GM23338 (cell line): ENCODE measurements around the gene SNRPA. TPM values are rescaled to one million over a fixed set of nuclear protein-coding genes. Genes with fewer than 3 reads are reported as not detected.

Experiments
- ATAC-seq: fragments of 200-7000 bp; cut with Tn5 transposase; 3 replicates; pipeline ENCODE4 v1.9.1; 2020
- DNase-seq: peaks from one replicate; pipeline ENCODE4 v3.0.0-alpha.2; 2015; ENCODE audit warnings: low spot score
- H2AFZ ChIP-seq: fragments of 200-600 bp; sonication (generic); 2 replicates; pipeline ENCODE4 v1.8.0; 2016; ENCODE audit warnings: antibody characterized with exemption, mild to moderate bottlenecking, moderate library complexity
- H3F3A ChIP-seq: fragments of 200-600 bp; sonication (generic); replicated peaks from 2 replicates; pipeline ENCODE4 v1.8.0; 2017; ENCODE audit warnings: antibody characterized with exemption, mixed run types, low read depth
- H3K27ac ChIP-seq: fragments of 200-600 bp; sonication (generic); 2 replicates; pipeline ENCODE4 v1.6.1; 2016; ENCODE audit warnings: low read depth
- H3K27me3 ChIP-seq: fragments of 200-600 bp; sonication (generic); 2 replicates; pipeline ENCODE4 v1.8.0; 2016; ENCODE audit warnings: mild to moderate bottlenecking, mixed run types, moderate library complexity; ENCODE audit not compliant: insufficient read depth
- H3K36me3 ChIP-seq: fragments of 200-600 bp; sonication (generic); 2 replicates; pipeline ENCODE4 v1.8.0; 2016; ENCODE audit warnings: mild to moderate bottlenecking; ENCODE audit not compliant: insufficient read depth
- H3K4me1 ChIP-seq: fragments of 200-600 bp; sonication (generic); 2 replicates; pipeline ENCODE4 v1.8.0; 2016; ENCODE audit warnings: mild to moderate bottlenecking, moderate library complexity; ENCODE audit not compliant: insufficient read depth
- H3K4me2 ChIP-seq: fragments of 200-600 bp; sonication (generic); 2 replicates; pipeline ENCODE4 v1.7.1; 2017; ENCODE audit warnings: mixed run types
- H3K4me3 ChIP-seq: fragments of 200-600 bp; sonication (generic); 2 replicates; pipeline ENCODE4 v1.6.1; 2016; ENCODE audit warnings: mixed run types
- H3K79me2 ChIP-seq: fragments of 200-600 bp; sonication (generic); replicated peaks from 2 replicates; pipeline ENCODE4 v1.8.0; 2017; ENCODE audit warnings: mild to moderate bottlenecking; ENCODE audit not compliant: insufficient read depth
- H3K9me2 ChIP-seq: fragments of 200-600 bp; sonication (generic); 2 replicates; pipeline ENCODE4 v1.8.0; 2017; ENCODE audit not compliant: insufficient read depth
- H4K20me1 ChIP-seq: fragments of 200-600 bp; sonication (generic); replicated peaks from 2 replicates; pipeline ENCODE4 v1.8.0; 2017; ENCODE audit warnings: mild to moderate bottlenecking; ENCODE audit not compliant: insufficient read depth
- H3K27ac Mint-ChIP-seq: 2 replicates; pipeline ENCODE4 v1.8.0; 2020; ENCODE audit warnings: inconsistent platforms, mild to moderate bottlenecking, moderate library complexity, mixed read lengths
- H3K27me3 Mint-ChIP-seq: 3 replicates; pipeline ENCODE4 v1.8.0; 2022; ENCODE audit warnings: low read depth, mild to moderate bottlenecking, moderate library complexity, mixed read lengths, inconsistent platforms; ENCODE audit not compliant: insufficient read depth, poor library complexity
- H3K36me3 Mint-ChIP-seq: 3 replicates; pipeline ENCODE4 v1.8.0; 2021; ENCODE audit warnings: low read depth, mild to moderate bottlenecking, inconsistent platforms, moderate library complexity, mixed read lengths
- H3K4me1 Mint-ChIP-seq: 3 replicates; pipeline ENCODE4 v1.8.0; 2020; ENCODE audit warnings: mild to moderate bottlenecking, inconsistent platforms, mixed read lengths
- H3K4me3 Mint-ChIP-seq: 3 replicates; pipeline ENCODE4 v1.8.0; 2021; ENCODE audit warnings: moderate library complexity, mild to moderate bottlenecking, inconsistent platforms, mixed read lengths
- H3K9me3 Mint-ChIP-seq: 3 replicates; pipeline ENCODE4 v1.8.0; 2020; ENCODE audit warnings: moderate library complexity, mild to moderate bottlenecking, inconsistent platforms, mixed read lengths
- CTCF ChIP-seq, 2 experiments: fragments of 200-600 bp in 1 of 2; sonication (generic) in 1 of 2; conservative IDR thresholded peaks; 2 replicates each; pipeline versions ENCODE4 v1.5.1 to v1.6.1; 2016 to 2017; ENCODE audit warnings: antibody characterized with exemption in 2 of 2, low read depth in 2 of 2, mild to moderate bottlenecking in 2 of 2, moderate library complexity in 1 of 2
- EZH2phosphoT487 ChIP-seq: fragments of 200-600 bp; sonication (generic); IDR thresholded peaks from one replicate; pipeline ENCODE4 v1.8.1; 2018; ENCODE audit warnings: antibody characterized with exemption; ENCODE audit not compliant: unreplicated experiment
- JUNB ChIP-seq: IDR thresholded peaks from one replicate; pipeline ENCODE4 v1.6.1; 2016; ENCODE audit warnings: antibody characterized with exemption; ENCODE audit not compliant: unreplicated experiment
- POLR2AphosphoS5 ChIP-seq: IDR thresholded peaks from 2 replicates; pipeline ENCODE4 v1.6.1; 2016; ENCODE audit warnings: antibody characterized with exemption, low read depth
- ZNF114 ChIP-seq: fragments of 250-450 bp; sonication (Bioruptor Pico); IDR thresholded peaks from 2 replicates; pipeline ENCODE4 v1.5.0; 2020; ENCODE audit warnings: mild to moderate bottlenecking, moderate library complexity
- polyA plus RNA-seq: library from polyadenylated mRNA; unstranded; fragments of >200 nt; fragmentation: Nextera tagmentation; extraction: Ambion mirVana; gene quantifications from 2 replicates; pipeline ENCODE4 v1.2.1, GENCODE V29; 2016
- total RNA-seq: library from RNA; depleted of rRNA; stranded (reverse); fragments of >200 nt; shearing (Covaris generic); gene quantifications from 2 replicates; pipeline ENCODE4 v1.2.3, GENCODE V29; 2014
- TF ChIP-seq, protein P1 (sequence below): fragments of 250-450 bp; sonication (Bioruptor Pico); IDR thresholded peaks from 2 replicates; pipeline ENCODE4 v1.5.0; 2020; ENCODE audit warnings: mild to moderate bottlenecking, moderate library complexity
- TF ChIP-seq, protein P2 (sequence below): IDR thresholded peaks from 2 replicates; pipeline ENCODE4 v1.6.1; 2016; ENCODE audit warnings: antibody characterized with exemption

The SNRPA gene
- total and polyA plus RNA-seq, 2 experiments from 2014 or later: 295 to 326 TPM

DNA sequence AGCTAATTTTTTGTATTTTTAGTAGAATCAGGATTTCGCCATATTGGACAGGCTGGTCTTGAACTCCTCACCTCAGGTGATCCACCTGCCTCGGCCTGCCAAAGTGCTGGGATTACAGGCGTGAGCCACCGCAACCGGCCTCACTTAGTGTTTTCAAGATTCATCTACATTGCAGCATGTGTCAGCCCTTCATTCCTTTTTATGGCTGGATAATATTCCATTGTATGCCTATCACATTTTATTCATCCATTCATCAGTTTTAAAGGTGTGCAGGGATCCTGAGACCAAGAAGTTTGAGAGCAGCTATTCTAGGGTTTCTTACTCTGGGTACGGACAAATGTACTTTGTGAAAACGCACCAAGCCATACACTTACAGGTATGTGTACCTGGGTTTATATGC, 43.4 kb upstream of the SNRPA start (continued):
- TF ChIP-seq, protein P1, sequence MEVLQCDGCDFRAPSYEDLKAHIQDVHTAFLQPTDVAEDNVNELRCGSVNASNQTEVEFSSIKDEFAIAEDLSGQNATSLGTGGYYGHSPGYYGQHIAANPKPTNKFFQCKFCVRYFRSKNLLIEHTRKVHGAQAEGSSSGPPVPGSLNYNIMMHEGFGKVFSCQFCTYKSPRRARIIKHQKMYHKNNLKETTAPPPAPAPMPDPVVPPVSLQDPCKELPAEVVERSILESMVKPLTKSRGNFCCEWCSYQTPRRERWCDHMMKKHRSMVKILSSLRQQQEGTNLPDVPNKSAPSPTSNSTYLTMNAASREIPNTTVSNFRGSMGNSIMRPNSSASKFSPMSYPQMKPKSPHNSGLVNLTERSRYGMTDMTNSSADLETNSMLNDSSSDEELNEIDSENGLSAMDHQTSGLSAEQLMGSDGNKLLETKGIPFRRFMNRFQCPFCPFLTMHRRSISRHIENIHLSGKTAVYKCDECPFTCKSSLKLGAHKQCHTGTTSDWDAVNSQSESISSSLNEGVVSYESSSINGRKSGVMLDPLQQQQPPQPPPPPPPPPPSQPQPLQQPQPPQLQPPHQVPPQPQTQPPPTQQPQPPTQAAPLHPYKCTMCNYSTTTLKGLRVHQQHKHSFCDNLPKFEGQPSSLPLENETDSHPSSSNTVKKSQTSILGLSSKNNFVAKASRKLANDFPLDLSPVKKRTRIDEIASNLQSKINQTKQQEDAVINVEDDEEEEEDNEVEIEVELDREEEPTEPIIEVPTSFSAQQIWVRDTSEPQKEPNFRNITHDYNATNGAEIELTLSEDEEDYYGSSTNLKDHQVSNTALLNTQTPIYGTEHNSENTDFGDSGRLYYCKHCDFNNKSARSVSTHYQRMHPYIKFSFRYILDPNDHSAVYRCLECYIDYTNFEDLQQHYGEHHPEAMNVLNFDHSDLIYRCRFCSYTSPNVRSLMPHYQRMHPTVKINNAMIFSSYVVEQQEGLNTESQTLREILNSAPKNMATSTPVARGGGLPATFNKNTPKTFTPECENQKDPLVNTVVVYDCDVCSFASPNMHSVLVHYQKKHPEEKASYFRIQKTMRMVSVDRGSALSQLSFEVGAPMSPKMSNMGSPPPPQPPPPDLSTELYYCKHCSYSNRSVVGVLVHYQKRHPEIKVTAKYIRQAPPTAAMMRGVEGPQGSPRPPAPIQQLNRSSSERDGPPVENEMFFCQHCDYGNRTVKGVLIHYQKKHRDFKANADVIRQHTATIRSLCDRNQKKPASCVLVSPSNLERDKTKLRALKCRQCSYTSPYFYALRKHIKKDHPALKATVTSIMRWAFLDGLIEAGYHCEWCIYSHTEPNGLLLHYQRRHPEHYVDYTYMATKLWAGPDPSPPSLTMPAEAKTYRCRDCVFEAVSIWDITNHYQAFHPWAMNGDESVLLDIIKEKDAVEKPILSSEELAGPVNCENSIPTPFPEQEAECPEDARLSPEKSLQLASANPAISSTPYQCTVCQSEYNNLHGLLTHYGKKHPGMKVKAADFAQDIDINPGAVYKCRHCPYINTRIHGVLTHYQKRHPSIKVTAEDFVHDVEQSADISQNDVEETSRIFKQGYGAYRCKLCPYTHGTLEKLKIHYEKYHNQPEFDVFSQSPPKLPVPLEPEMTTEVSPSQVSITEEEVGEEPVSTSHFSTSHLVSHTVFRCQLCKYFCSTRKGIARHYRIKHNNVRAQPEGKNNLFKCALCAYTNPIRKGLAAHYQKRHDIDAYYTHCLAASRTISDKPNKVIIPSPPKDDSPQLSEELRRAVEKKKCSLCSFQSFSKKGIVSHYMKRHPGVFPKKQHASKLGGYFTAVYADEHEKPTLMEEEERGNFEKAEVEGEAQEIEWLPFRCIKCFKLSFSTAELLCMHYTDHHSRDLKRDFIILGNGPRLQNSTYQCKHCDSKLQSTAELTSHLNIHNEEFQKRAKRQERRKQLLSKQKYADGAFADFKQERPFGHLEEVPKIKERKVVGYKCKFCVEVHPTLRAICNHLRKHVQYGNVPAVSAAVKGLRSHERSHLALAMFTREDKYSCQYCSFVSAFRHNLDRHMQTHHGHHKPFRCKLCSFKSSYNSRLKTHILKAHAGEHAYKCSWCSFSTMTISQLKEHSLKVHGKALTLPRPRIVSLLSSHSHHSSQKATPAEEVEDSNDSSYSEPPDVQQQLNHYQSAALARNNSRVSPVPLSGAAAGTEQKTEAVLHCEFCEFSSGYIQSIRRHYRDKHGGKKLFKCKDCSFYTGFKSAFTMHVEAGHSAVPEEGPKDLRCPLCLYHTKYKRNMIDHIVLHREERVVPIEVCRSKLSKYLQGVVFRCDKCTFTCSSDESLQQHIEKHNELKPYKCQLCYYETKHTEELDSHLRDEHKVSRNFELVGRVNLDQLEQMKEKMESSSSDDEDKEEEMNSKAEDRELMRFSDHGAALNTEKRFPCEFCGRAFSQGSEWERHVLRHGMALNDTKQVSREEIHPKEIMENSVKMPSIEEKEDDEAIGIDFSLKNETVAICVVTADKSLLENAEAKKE (CRISPR knock-in tag): no peak
- TF ChIP-seq EZH2phosphoT487 (no peak), POLR2AphosphoS5 (no peak), JUNB (no peak)

DNA sequence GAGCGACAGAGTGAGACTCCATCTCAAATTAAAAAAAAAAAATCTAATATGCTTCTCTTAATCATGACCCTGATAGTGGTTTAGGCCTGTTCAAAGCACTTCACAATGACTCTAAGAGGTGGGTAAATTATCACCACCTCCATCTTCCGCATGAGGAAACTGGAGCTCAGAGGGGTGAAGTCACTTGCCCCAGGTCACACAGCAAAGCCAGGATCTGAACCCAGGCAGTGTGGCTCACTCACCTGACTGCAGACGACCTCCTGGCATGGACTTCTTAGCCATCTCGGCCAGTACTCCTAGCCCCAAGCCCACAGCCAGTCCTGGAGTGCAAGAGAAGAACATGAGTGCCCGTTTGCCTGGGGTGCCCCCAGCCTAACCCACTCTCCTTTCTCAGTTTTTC, 41.2 kb upstream of the SNRPA start:
- Mint-ChIP-seq H3K27ac (no peak overlapping the region), H3K4me3 (no peak overlapping the region)
- TF ChIP-seq, protein P1 (CRISPR knock-in tag): no peak
- TF ChIP-seq, protein P2, sequence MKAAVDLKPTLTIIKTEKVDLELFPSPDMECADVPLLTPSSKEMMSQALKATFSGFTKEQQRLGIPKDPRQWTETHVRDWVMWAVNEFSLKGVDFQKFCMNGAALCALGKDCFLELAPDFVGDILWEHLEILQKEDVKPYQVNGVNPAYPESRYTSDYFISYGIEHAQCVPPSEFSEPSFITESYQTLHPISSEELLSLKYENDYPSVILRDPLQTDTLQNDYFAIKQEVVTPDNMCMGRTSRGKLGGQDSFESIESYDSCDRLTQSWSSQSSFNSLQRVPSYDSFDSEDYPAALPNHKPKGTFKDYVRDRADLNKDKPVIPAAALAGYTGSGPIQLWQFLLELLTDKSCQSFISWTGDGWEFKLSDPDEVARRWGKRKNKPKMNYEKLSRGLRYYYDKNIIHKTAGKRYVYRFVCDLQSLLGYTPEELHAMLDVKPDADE: no peak
- no peak for TF ChIP-seq ZNF114 (CRISPR knock-in tag)
- TF ChIP-seq POLR2AphosphoS5: no peak
- TF ChIP-seq CTCF (conservative IDR thresholded peaks at IDR 0.05; ENCODE audit: low read depth in 2 of 2): no peak

More for the DNA sequence above, 41.2 kb upstream of the SNRPA start:
- H3K79me2 ChIP-seq: no peaks in the 10 kb centered on the region; the same call in 1 of the 2 replicates
- H3K4me1 ChIP-seq: peaks cover 3% of the 10 kb centered on the region; the same call in 1 of the 2 replicates
- no peaks in the 10 kb centered on the region for H3F3A ChIP-seq
- DNase-seq: no peak
- H3K27ac ChIP-seq: no peak overlapping the region
- no peaks in the 10 kb centered on the region for H3K27me3 ChIP-seq
- Mint-ChIP-seq H3K9me3 (no peaks in the 10 kb centered on the region), H3K4me1 (peaks cover 3% of the 10 kb centered on the region), H3K36me3 (peaks cover 48% of the 10 kb centered on the region), H3K27me3 (peaks cover 4% of the 10 kb centered on the region)
- H3K9me2 ChIP-seq: no peaks in the 10 kb centered on the region
- ATAC-seq: no peak
- peaks cover 22% of the 10 kb centered on the region for H3K36me3 ChIP-seq
- no peaks in the 10 kb centered on the region for H4K20me1 ChIP-seq
- H3K4me2 ChIP-seq: no peak overlapping the region
- H3K4me3 ChIP-seq: no peak overlapping the region
- H2AFZ ChIP-seq: no peak overlapping the region
